Endothelial cell of umbilical vein (primary cell): ENCODE measurements around the gene PSG1. TPM values are rescaled to one million over a fixed set of nuclear protein-coding genes. Genes with fewer than 3 reads are reported as not detected.

ENCODE experiments used
- BruUV-seq: library from RNA; stranded (reverse); fragments of 400-500 nt; replicated peaks from 2 replicates; lab custom pipeline; 2021; lab: Mats Ljungman, UMichigan
- CTCF ChIA-PET: fragments of 300-600, 350-600 bp; sonication (Branson Sonifier 250); formaldehyde crosslinking; loops from one replicate; lab custom pipeline; 2021; ENCODE audit warnings: antibody characterized with exemption, inconsistent platforms; lab: Charles Lee
- POLR2A ChIA-PET: fragments of 300-600, 350-600 bp; sonication (Branson Sonifier 250); formaldehyde crosslinking; loops from one replicate; lab custom pipeline; 2021; ENCODE audit warnings: antibody characterized with exemption, inconsistent platforms; lab: Charles Lee
- DNase-seq: peaks from one replicate; pipeline ENCODE4 v3.0.0-alpha.2; 2011; ENCODE audit warnings: low read depth, low spot score
- FAIRE-seq: peaks from 2 replicates; lab custom pipeline; 2011; peaks lifted over from hg19 to GRCh38; lab: Jason Lieb, UNC
- H2AFZ ChIP-seq: 2 replicates; pipeline ENCODE4 v1.6.0; 2012; ENCODE audit warnings: low read depth, low read length, control low read depth, inconsistent platforms
- H3K27ac ChIP-seq: 2 replicates; pipeline ENCODE4 v1.5.1; 2011; ENCODE audit warnings: low read depth, mild to moderate bottlenecking, control low read depth, low read length, moderate library complexity; ENCODE audit not compliant: insufficient read depth
- H3K27me3 ChIP-seq, 2 experiments: 2 replicates each; pipeline versions ENCODE4 v1.6.0 to v1.6.1; 2011; ENCODE audit warnings: low read length in 2 of 2, mixed read lengths in 1 of 2; ENCODE audit not compliant: control insufficient read depth in 2 of 2, insufficient read depth in 2 of 2
- H3K36me3 ChIP-seq, 2 experiments: 2 replicates in 1 of 2; 3 replicates in 1 of 2; pipeline ENCODE4 v1.5.1; 2011; ENCODE audit warnings: low read length in 2 of 2, mild to moderate bottlenecking in 1 of 2, moderate library complexity in 1 of 2; ENCODE audit not compliant: control insufficient read depth in 2 of 2, insufficient read depth in 2 of 2; ENCODE audit errors: extremely low read depth in 1 of 2
- H3K4me1 ChIP-seq: 3 replicates; pipeline ENCODE4 v1.5.1; 2011; ENCODE audit warnings: mild to moderate bottlenecking, low read length; ENCODE audit not compliant: control insufficient read depth, insufficient read depth; ENCODE audit errors: extremely low read depth
- H3K4me2 ChIP-seq: 2 replicates; pipeline ENCODE4 v1.6.1; 2011; ENCODE audit warnings: low read length, control low read depth, mixed read lengths; ENCODE audit not compliant: insufficient read depth
- H3K4me3 ChIP-seq, 3 experiments: fragments of 200-600 bp in 1 of 3; sonication (generic), shearing (Covaris generic) in 1 of 3; replicated peaks in 1 of 3; 2 replicates each; pipeline ENCODE4 v1.5.1; 2011 to 2016; ENCODE audit warnings: control low read depth in 3 of 3, low read length in 3 of 3, mild to moderate bottlenecking in 2 of 3, inconsistent platforms in 1 of 3, low read depth in 1 of 3, moderate library complexity in 1 of 3; ENCODE audit not compliant: insufficient read depth in 1 of 3
- H3K79me2 ChIP-seq: 2 replicates; pipeline ENCODE4 v1.6.0; 2012; ENCODE audit warnings: low read length, inconsistent platforms; ENCODE audit not compliant: control insufficient read depth, insufficient read depth
- H3K9ac ChIP-seq: replicated peaks from 2 replicates; pipeline ENCODE3; 2011; ENCODE audit warnings: low read length, control low read depth; ENCODE audit not compliant: insufficient read depth; ENCODE audit errors: extremely low read depth
- H3K9me1 ChIP-seq: replicated peaks from 3 replicates; pipeline ENCODE4 v1.6.0; 2011; ENCODE audit warnings: mild to moderate bottlenecking, low read length; ENCODE audit not compliant: control insufficient read depth, insufficient read depth; ENCODE audit errors: extremely low read depth
- H3K9me3 ChIP-seq: replicated peaks from 2 replicates; pipeline ENCODE4 v1.5.1; 2012; ENCODE audit warnings: low read length, inconsistent platforms; ENCODE audit not compliant: control insufficient read depth, insufficient read depth
- H4K20me1 ChIP-seq: replicated peaks from 2 replicates; pipeline ENCODE3; 2011; ENCODE audit warnings: mild to moderate bottlenecking, low read length; ENCODE audit not compliant: control insufficient read depth, insufficient read depth; ENCODE audit errors: extremely low read depth
- CTCF ChIP-seq, 2 donors: IDR thresholded peaks; 1 replicate in 1 of 2; 2 replicates in 1 of 2; pipeline ENCODE4 v1.5.1; 2011; ENCODE audit warnings: low read length in 2 of 2, mild to moderate bottlenecking in 2 of 2, moderate library complexity in 2 of 2, control low read depth in 1 of 2, inconsistent platforms in 1 of 2, low read depth in 1 of 2; ENCODE audit not compliant: insufficient read depth in 1 of 2; ENCODE audit errors: extremely low read depth in 1 of 2
- EZH2 ChIP-seq: IDR thresholded peaks from 2 replicates; pipeline ENCODE4 v1.6.1; 2012; ENCODE audit warnings: borderline replicate concordance, low read depth, mild to moderate bottlenecking, moderate library complexity, low read length, inconsistent platforms; ENCODE audit not compliant: severe bottlenecking
- FOS ChIP-seq: IDR thresholded peaks from 2 replicates; pipeline ENCODE4 v1.6.1; 2011; ENCODE audit warnings: mild to moderate bottlenecking, low read length, moderate library complexity, borderline replicate concordance; ENCODE audit not compliant: insufficient read depth
- GATA2 ChIP-seq: IDR thresholded peaks from 2 replicates; pipeline ENCODE4 v1.7.0; 2011; ENCODE audit warnings: low read depth, mild to moderate bottlenecking, moderate library complexity, mixed read lengths, low read length; ENCODE audit not compliant: insufficient read length, insufficient read depth
- JUN ChIP-seq: IDR thresholded peaks from 2 replicates; pipeline ENCODE4 v1.6.1; 2011; ENCODE audit warnings: borderline replicate concordance, low read depth; ENCODE audit not compliant: insufficient read length, insufficient read depth
- MAX ChIP-seq: IDR thresholded peaks from 2 replicates; pipeline ENCODE4 v1.6.1; 2011; ENCODE audit not compliant: insufficient read depth, insufficient read length
- MYC ChIP-seq: IDR thresholded peaks from one replicate; pipeline ENCODE4 v1.6.1; 2011; ENCODE audit warnings: mild to moderate bottlenecking, low read depth, low read length
- POLR2A ChIP-seq: IDR thresholded peaks from 2 replicates; pipeline ENCODE4 v1.6.1; 2012; ENCODE audit warnings: low read depth, mild to moderate bottlenecking, control low read depth, low read length
- POLR2AphosphoS5 ChIP-seq: IDR thresholded peaks from 2 replicates; pipeline ENCODE4 v1.6.1; 2012; ENCODE audit warnings: low read depth, mild to moderate bottlenecking, control low read depth, low read length, moderate library complexity; ENCODE audit not compliant: insufficient read depth
- dilution Hi-C: fragments of 300-500 bp; cut with MboI; formaldehyde crosslinking; loops from one replicate; pipeline ENCODE4 v1.15.0; 2019; ENCODE audit warnings: low sequenced_read_pairs; ENCODE audit not compliant: extremely low pct_ligation_motif_present
- intact Hi-C: fragments of 100-400 bp; cut with micrococcal nuclease; formaldehyde crosslinking; loops from one replicate; pipeline ENCODE4 v1.10.0; 2022
- polyA plus RNA-seq, 4 experiments: library from polyadenylated mRNA; depleted of rRNA in 3 of 4; stranded (reverse) in 3 of 4; unstranded in 1 of 4; fragments of >200 nt; gene quantifications; 2 replicates each; pipeline versions ENCODE4 v1.2.1 to v1.2.3, GENCODE V29; 2011 to 2012; ENCODE audit warnings: missing spikeins in 1 of 4
- total RNA-seq: library from RNA; stranded (reverse); gene quantifications from 2 replicates; pipeline ENCODE4 v1.2.3, GENCODE V29; 2021

PSG1 gene
- total and polyA plus RNA-seq, 2 donors (not counting 3 experiments of a cell fraction or from before 2014, with no cell fraction given) = not detected

GRCh38 chr19:42928896-42929295 lies 49.4 kb upstream of the PSG1 start:
- Histone ChIP-seq H3K4me2 (no peak overlapping the region), H4K20me1 (no peaks in the 10 kb centered on the region), H3K79me2 (no peaks in the 10 kb centered on the region), H3K9me1 (no peaks in the 10 kb centered on the region), H3K4me1 (peaks cover 3% of the 10 kb centered on the region), H3K9me3 (no peaks in the 10 kb centered on the region), H3K36me3 (no peaks in the 10 kb centered on the region), H3K27ac (no peak overlapping the region), H3K9ac (no peak overlapping the region), H3K27me3 (no peaks in the 10 kb centered on the region), H3K4me3 (no peak overlapping the region), H2AFZ (no peak overlapping the region)
- no TSS peak for BruUV-seq
- FAIRE-seq = no peak
- ChIA-PET CTCF (no interaction called here), POLR2A (no interaction called here)
- intact Hi-C loops (loop anchor here (10.0 kb wide), 1 partner anchor 134 kb away; no protein-coding TSS in a partner anchor), dilution Hi-C loops (no loop called here)
- TF ChIP-seq POLR2A = no peak
- TF ChIP-seq MAX = no peak
- TF ChIP-seq MYC = no peak
- TF ChIP-seq CTCF (IDR thresholded peaks at IDR 0.05; ENCODE audit: extremely low read depth in 1 of 2, insufficient read depth in 1 of 2, low read depth in 1 of 2, low read length in 2 of 2) = no peak
- no peak for TF ChIP-seq JUN
- TF ChIP-seq GATA2 = no peak
- TF ChIP-seq FOS = no peak
- TF ChIP-seq POLR2AphosphoS5 = no peak
- no peak for TF ChIP-seq EZH2
- DNase-seq = no peak
